ENCODE measurements around the gene EPX.

The EPX gene

GRCh38 chr17:58170622-58171021 lies 21.9 kb upstream of the EPX start:
- CTCF ChIA-PET, result interaction anchor here (0.5 to 1.8 kb wide), 10 partner anchors 10 to 776 kb away, joined by 3 to 10 read pairs (median 3); partner anchors contain the start of gene SRSF1
- POLR2A ChIA-PET, result no interaction called here
- TF ChIP-seq INSM2 (tag by site-specific recombination; IDR thresholded peaks at IDR 0.05) (no peak), ZNF654 (tag by site-specific recombination; IDR thresholded peaks at IDR 0.05; ENCODE audit: low read depth) (no peak), TCF7L2 (IDR thresholded peaks at IDR 0.05; ENCODE audit: borderline replicate concordance, low read depth, low read length) (no peak), ZNF558 (tag by site-specific recombination; IDR thresholded peaks at IDR 0.05) (no peak), KLF8 (tag by site-specific recombination; IDR thresholded peaks at IDR 0.05) (no peak), KLF9 (tag by site-specific recombination; IDR thresholded peaks at IDR 0.05; ENCODE audit: low read depth) (no peak), ZNF202 (tag by site-specific recombination; IDR thresholded peaks at IDR 0.05; ENCODE audit: borderline replicate concordance) (no peak)
- TF ChIP-seq, protein P1, sequence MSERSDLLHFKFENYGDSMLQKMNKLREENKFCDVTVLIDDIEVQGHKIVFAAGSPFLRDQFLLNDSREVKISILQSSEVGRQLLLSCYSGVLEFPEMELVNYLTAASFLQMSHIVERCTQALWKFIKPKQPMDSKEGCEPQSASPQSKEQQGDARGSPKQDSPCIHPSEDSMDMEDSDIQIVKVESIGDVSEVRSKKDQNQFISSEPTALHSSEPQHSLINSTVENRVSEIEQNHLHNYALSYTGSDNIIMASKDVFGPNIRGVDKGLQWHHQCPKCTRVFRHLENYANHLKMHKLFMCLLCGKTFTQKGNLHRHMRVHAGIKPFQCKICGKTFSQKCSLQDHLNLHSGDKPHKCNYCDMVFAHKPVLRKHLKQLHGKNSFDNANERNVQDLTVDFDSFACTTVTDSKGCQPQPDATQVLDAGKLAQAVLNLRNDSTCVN (tag by site-specific recombination; optimal IDR thresholded peaks at IDR 0.05), result no peak

GRCh38 chr17:58172369-58173071 lies 20.0 kb upstream of the EPX start:
- CTCF ChIA-PET, result interaction anchor here (0.6 to 2.3 kb wide), 25 partner anchors 8 to 314 kb away, joined by 3 to 11 read pairs (median 4); no protein-coding TSS in a partner anchor
- H3K9me3 ChIP-seq (ENCODE audit: control insufficient read depth, insufficient read depth, low read depth, low read length), result no peaks in the 10 kb centered on the region
- no peaks in the 10 kb centered on the region for H3K4me1 ChIP-seq (ENCODE audit: control insufficient read depth, insufficient read depth, low read length)
- no peak overlapping the region for H3K27ac ChIP-seq (ENCODE audit: extremely low read depth, low read depth, low read length)
- POLR2A ChIA-PET, result no interaction called here
- no peak overlapping the region for H3K4me3 ChIP-seq (ENCODE audit: low read depth, low read length)
- no peaks in the 10 kb centered on the region for H3K36me3 ChIP-seq (ENCODE audit: control insufficient read depth in 2 of 2, insufficient read depth in 1 of 2, low read length in 2 of 2)
- no peak for TF ChIP-seq ZNF248 (tag by site-specific recombination; IDR thresholded peaks at IDR 0.05)
- TF ChIP-seq, protein P2, sequence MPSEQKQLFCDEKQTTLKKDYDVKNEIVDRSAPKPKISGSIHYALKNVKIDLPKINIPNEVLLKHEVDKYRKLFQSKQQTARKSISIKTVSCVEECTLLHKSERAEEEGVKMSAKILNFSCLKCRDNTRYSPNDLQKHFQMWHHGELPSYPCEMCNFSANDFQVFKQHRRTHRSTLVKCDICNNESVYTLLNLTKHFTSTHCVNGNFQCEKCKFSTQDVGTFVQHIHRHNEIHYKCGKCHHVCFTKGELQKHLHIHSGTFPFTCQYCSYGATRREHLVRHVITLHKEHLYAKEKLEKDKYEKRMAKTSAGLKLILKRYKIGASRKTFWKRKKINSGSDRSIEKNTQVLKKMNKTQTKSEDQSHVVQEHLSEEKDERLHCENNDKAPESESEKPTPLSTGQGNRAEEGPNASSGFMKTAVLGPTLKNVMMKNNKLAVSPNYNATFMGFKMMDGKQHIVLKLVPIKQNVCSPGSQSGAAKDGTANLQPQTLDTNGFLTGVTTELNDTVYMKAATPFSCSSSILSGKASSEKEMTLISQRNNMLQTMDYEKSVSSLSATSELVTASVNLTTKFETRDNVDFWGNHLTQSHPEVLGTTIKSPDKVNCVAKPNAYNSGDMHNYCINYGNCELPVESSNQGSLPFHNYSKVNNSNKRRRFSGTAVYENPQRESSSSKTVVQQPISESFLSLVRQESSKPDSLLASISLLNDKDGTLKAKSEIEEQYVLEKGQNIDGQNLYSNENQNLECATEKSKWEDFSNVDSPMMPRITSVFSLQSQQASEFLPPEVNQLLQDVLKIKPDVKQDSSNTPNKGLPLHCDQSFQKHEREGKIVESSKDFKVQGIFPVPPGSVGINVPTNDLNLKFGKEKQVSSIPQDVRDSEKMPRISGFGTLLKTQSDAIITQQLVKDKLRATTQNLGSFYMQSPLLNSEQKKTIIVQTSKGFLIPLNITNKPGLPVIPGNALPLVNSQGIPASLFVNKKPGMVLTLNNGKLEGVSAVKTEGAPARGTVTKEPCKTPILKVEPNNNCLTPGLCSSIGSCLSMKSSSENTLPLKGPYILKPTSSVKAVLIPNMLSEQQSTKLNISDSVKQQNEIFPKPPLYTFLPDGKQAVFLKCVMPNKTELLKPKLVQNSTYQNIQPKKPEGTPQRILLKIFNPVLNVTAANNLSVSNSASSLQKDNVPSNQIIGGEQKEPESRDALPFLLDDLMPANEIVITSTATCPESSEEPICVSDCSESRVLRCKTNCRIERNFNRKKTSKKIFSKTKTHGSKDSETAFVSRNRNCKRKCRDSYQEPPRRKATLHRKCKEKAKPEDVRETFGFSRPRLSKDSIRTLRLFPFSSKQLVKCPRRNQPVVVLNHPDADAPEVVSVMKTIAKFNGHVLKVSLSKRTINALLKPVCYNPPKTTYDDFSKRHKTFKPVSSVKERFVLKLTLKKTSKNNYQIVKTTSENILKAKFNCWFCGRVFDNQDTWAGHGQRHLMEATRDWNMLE (tag by site-specific recombination; conservative IDR thresholded peaks at IDR 0.05; ENCODE audit: low read depth), result 0 out of 2 replicates have a peak, but pooled peaks have one; percentile 30
- TF ChIP-seq ZNF426 (tag by site-specific recombination; IDR thresholded peaks at IDR 0.05), result no peak
- peak; percentile 91 for TF ChIP-seq REST (tag by site-specific recombination; IDR thresholded peaks at IDR 0.05)
- TF ChIP-seq, protein P3, sequence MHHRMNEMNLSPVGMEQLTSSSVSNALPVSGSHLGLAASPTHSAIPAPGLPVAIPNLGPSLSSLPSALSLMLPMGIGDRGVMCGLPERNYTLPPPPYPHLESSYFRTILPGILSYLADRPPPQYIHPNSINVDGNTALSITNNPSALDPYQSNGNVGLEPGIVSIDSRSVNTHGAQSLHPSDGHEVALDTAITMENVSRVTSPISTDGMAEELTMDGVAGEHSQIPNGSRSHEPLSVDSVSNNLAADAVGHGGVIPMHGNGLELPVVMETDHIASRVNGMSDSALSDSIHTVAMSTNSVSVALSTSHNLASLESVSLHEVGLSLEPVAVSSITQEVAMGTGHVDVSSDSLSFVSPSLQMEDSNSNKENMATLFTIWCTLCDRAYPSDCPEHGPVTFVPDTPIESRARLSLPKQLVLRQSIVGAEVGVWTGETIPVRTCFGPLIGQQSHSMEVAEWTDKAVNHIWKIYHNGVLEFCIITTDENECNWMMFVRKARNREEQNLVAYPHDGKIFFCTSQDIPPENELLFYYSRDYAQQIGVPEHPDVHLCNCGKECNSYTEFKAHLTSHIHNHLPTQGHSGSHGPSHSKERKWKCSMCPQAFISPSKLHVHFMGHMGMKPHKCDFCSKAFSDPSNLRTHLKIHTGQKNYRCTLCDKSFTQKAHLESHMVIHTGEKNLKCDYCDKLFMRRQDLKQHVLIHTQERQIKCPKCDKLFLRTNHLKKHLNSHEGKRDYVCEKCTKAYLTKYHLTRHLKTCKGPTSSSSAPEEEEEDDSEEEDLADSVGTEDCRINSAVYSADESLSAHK (tag by site-specific recombination; IDR thresholded peaks at IDR 0.05), result 0 out of 2 replicates have a peak, but pooled peaks have one; percentile 27
- TF ChIP-seq, protein P4, sequence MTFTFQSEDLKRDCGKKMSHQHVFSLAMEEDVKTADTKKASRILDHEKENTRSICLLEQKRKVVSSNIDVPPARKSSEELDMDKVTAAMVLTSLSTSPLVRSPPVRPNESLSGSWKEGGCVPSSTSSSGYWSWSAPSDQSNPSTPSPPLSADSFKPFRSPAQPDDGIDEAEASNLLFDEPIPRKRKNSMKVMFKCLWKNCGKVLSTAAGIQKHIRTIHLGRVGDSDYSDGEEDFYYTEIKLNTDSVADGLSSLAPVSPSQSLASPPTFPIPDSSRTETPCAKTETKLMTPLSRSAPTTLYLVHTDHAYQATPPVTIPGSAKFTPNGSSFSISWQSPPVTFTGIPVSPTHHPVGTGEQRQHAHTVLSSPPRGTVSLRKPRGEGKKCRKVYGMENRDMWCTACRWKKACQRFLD (tag by site-specific recombination; IDR thresholded peaks at IDR 0.05), result no peak
- peak; percentile 70 for TF ChIP-seq ZNF654 (tag by site-specific recombination; IDR thresholded peaks at IDR 0.05; ENCODE audit: low read depth)

More at GRCh38 chr17:58170622-58171021, 21.9 kb upstream of the EPX start:
- Histone ChIP-seq H3K27ac (ENCODE audit: extremely low read depth, low read depth, low read length) (no peak overlapping the region), H3K36me3 (ENCODE audit: control insufficient read depth in 2 of 2, insufficient read depth in 1 of 2, low read length in 2 of 2) (no peaks in the 10 kb centered on the region), H3K4me3 (ENCODE audit: low read depth, low read length) (no peak overlapping the region), H3K9me3 (ENCODE audit: control insufficient read depth, insufficient read depth, low read depth, low read length) (no peaks in the 10 kb centered on the region), H3K4me1 (ENCODE audit: control insufficient read depth, insufficient read depth, low read length) (no peaks in the 10 kb centered on the region)
